ENCODE data around the gene SRGAP3. TPM values are rescaled to one million over a fixed set of nuclear protein-coding genes. Genes with fewer than 3 reads are reported as not detected.

Gene SRGAP3
- total RNA-seq, 4 donors from 2014 or later: 7.5 to 33.8 (median 16.0) TPM

DNA sequence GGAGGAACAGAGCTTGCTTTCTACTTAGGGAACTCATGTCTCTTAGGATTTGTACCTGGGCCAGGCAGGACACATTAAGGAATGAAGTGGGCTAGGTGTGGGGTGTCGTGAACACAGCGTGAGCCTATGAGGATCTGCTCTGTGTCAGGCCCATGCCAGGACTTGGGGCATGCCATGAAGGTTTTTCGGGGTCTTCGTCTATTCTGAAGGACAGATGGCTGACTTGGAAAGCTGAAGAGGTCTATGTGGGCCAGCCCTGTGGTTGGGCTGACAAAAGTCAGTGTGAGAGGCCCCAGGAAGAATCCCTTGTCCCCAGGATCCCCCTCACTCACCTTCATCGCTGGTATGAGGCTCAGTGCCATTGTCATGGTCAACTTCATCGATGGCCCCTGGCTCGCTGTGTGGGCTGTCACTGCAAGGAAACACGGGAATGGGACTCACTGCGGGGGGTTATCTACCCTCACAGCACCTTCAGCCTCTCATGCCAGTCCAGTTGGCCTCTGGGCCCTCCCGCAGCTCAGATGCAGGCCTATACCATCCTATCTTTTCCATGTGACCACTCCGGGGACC, 239.4 kb downstream of the SRGAP3 start:
- in situ Hi-C loops (cut with MboI; ENCODE audit: low pct_ligation_motif_present in 1 of 4, low pct_unique_long_range_greater_than_20kb in 1 of 4, low sequenced_read_pairs in 3 of 4): no loop called here
- H3K4me1 ChIP-seq: no peaks in the 10 kb centered on the region
- intact Hi-C loops (cut with DNase I; ENCODE audit: low total_unique reads): no loop called here
- no peaks in the 10 kb centered on the region for H3K27me3 ChIP-seq
- H3K9me3 ChIP-seq: no peaks in the 10 kb centered on the region
- H3K36me3 ChIP-seq: no peaks in the 10 kb centered on the region
- no peak for DNase-seq
- WGBS, 2 donors (ENCODE audit: low coverage in 1 of 2): 95% methylated on average over 11 of the region's 11 CpGs; no CpG with 5 or more reads in 1 of the 2 donors
- TF ChIP-seq POLR2A (IDR thresholded peaks at IDR 0.05) (no peak), EP300 (IDR thresholded peaks at IDR 0.05; ENCODE audit: low read depth) (no peak), POLR2AphosphoS5 (IDR thresholded peaks at IDR 0.05) (no peak)
- TF ChIP-seq, protein P1, sequence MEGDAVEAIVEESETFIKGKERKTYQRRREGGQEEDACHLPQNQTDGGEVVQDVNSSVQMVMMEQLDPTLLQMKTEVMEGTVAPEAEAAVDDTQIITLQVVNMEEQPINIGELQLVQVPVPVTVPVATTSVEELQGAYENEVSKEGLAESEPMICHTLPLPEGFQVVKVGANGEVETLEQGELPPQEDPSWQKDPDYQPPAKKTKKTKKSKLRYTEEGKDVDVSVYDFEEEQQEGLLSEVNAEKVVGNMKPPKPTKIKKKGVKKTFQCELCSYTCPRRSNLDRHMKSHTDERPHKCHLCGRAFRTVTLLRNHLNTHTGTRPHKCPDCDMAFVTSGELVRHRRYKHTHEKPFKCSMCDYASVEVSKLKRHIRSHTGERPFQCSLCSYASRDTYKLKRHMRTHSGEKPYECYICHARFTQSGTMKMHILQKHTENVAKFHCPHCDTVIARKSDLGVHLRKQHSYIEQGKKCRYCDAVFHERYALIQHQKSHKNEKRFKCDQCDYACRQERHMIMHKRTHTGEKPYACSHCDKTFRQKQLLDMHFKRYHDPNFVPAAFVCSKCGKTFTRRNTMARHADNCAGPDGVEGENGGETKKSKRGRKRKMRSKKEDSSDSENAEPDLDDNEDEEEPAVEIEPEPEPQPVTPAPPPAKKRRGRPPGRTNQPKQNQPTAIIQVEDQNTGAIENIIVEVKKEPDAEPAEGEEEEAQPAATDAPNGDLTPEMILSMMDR (IDR thresholded peaks at IDR 0.05): no peak
- no peak overlapping the region for H3K4me3 ChIP-seq
- no peak overlapping the region for H3K27ac ChIP-seq

DNA sequence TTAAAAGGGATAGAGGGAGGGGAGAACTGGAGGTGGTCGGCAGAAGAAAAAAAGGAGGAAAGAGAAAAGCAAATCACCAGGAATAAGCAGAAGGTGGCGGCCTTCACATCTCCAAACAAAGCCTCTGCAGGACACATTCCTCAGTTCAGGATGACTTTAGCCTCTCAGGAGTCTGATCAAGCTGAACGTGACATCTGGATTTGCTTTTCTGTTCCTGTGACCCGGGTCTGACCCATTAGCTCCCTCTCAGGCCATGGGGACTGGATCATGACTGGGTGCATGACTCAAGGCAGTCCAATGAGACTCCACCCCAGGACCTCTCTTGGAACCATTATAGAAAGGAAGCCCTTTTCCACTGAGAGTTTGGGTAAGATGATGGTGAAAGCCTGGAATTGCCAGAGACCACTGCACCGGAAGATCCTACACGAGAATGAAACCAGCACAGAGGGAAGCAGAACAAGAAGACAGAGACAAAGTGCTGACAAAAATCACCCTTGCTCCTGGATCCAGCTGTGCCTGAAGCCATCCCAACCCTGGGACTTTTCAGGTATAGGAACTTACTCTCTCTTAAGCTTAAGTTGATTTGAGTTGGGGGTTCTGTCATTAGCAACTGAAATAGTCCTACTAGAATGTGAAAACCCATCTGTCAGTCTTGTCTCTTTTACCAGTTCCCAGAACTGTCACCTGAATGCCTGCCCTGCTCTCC, 240.7 kb downstream of the SRGAP3 start:
- WGBS, 2 donors (ENCODE audit: low coverage in 1 of 2): 67 to 70% methylated on average over 4 to 6 of the region's 6 CpGs
- intact Hi-C loops (cut with DNase I; ENCODE audit: low total_unique reads): no loop called here

DNA sequence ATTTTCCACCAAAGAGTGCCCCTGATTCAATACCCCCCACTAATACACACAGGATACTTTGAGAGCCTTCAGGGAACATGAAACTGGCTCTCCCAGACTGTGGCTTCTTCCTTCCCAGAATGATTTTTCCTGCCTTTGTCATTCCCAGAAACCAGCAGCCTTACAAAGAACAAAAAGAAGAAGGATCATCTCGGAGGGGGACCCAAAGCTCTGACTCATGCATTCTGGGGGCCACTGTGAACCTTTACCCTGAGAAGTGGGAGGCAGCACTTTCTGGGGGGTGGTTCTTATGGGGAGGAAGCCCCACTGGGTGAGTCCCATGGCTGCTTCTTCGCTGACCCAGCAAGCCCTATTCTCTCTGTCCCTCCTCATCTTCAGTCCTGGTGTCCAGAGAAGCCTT, 241.5 kb downstream of the SRGAP3 start:
- no peak for DNase-seq
- Histone ChIP-seq H3K9me3 (no peaks in the 10 kb centered on the region), H3K4me3 (no peak overlapping the region), H3K27me3 (no peaks in the 10 kb centered on the region), H3K27ac (no peak overlapping the region), H3K4me1 (no peaks in the 10 kb centered on the region), H3K36me3 (no peaks in the 10 kb centered on the region)
- 70% methylated on average over 2 of the region's 2 CpGs; no CpG with 5 or more reads in 1 of the 2 donors for WGBS, 2 donors (ENCODE audit: low coverage in 1 of 2)
- in situ Hi-C loops (cut with MboI; ENCODE audit: low pct_ligation_motif_present in 1 of 4, low pct_unique_long_range_greater_than_20kb in 1 of 4, low sequenced_read_pairs in 3 of 4) (no loop called here), intact Hi-C loops (cut with DNase I; ENCODE audit: low total_unique reads) (no loop called here)
- no peak for TF ChIP-seq POLR2AphosphoS5 (IDR thresholded peaks at IDR 0.05)
- TF ChIP-seq POLR2A (IDR thresholded peaks at IDR 0.05): no peak
- no peak for TF ChIP-seq EP300 (IDR thresholded peaks at IDR 0.05; ENCODE audit: low read depth)
- TF ChIP-seq, protein P1 (IDR thresholded peaks at IDR 0.05): no peak

More for the DNA sequence above, 240.7 kb downstream of the SRGAP3 start:
- Histone ChIP-seq H3K27ac (no peak overlapping the region), H3K4me1 (no peaks in the 10 kb centered on the region), H3K36me3 (no peaks in the 10 kb centered on the region), H3K9me3 (no peaks in the 10 kb centered on the region), H3K4me3 (no peak overlapping the region), H3K27me3 (no peaks in the 10 kb centered on the region)
- in situ Hi-C loops (cut with MboI; ENCODE audit: low pct_ligation_motif_present in 1 of 4, low pct_unique_long_range_greater_than_20kb in 1 of 4, low sequenced_read_pairs in 3 of 4): no loop called here
- DNase-seq: no peak
- TF ChIP-seq, protein P1 (IDR thresholded peaks at IDR 0.05): no peak
- TF ChIP-seq POLR2A (IDR thresholded peaks at IDR 0.05): no peak
- TF ChIP-seq EP300 (IDR thresholded peaks at IDR 0.05; ENCODE audit: low read depth): no peak
- no peak for TF ChIP-seq POLR2AphosphoS5 (IDR thresholded peaks at IDR 0.05)

DNA sequence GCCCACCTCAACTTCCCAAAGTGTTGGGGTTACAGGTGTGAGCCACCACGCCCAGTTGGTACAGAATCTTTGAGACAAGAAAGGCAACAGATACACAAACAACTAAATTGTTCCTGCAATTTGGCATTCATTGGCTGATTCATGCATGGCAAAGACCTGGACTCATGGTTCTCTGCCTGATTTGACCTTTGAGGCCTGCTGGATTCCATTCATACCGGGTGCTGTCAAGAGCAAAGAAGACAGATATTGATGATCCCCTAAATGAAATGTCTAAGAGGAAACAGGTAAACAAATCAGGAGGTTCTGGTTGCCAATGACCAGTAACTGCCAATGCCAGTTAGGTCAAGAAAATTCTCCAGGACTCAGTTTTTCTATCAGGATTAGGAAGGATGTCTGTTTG, 242.2 kb downstream of the SRGAP3 start:
- Histone ChIP-seq H3K9me3 (no peaks in the 10 kb centered on the region), H3K27me3 (no peaks in the 10 kb centered on the region), H3K27ac (no peak overlapping the region), H3K36me3 (no peaks in the 10 kb centered on the region), H3K4me1 (no peaks in the 10 kb centered on the region), H3K4me3 (no peak overlapping the region)
- intact Hi-C loops (cut with DNase I; ENCODE audit: low total_unique reads): no loop called here
- DNase-seq: no peak
- 77% methylated on average over 2 of the region's 2 CpGs; no CpG with 5 or more reads in 1 of the 2 donors for WGBS, 2 donors (ENCODE audit: low coverage in 1 of 2)
- in situ Hi-C loops (cut with MboI; ENCODE audit: low pct_ligation_motif_present in 1 of 4, low pct_unique_long_range_greater_than_20kb in 1 of 4, low sequenced_read_pairs in 3 of 4): no loop called here
- no peak for TF ChIP-seq POLR2A (IDR thresholded peaks at IDR 0.05)
- TF ChIP-seq, protein P1 (IDR thresholded peaks at IDR 0.05): no peak
- no peak for TF ChIP-seq POLR2AphosphoS5 (IDR thresholded peaks at IDR 0.05)
- TF ChIP-seq EP300 (IDR thresholded peaks at IDR 0.05; ENCODE audit: low read depth): no peak
